ENCODE data around the gene ZNF593OS. TPM values are rescaled to one million over a fixed set of nuclear protein-coding genes. Genes with fewer than 3 reads are reported as not detected.

The ZNF593OS gene
- total RNA-seq, 1 donor from 2014 or later: not detected

DNA sequence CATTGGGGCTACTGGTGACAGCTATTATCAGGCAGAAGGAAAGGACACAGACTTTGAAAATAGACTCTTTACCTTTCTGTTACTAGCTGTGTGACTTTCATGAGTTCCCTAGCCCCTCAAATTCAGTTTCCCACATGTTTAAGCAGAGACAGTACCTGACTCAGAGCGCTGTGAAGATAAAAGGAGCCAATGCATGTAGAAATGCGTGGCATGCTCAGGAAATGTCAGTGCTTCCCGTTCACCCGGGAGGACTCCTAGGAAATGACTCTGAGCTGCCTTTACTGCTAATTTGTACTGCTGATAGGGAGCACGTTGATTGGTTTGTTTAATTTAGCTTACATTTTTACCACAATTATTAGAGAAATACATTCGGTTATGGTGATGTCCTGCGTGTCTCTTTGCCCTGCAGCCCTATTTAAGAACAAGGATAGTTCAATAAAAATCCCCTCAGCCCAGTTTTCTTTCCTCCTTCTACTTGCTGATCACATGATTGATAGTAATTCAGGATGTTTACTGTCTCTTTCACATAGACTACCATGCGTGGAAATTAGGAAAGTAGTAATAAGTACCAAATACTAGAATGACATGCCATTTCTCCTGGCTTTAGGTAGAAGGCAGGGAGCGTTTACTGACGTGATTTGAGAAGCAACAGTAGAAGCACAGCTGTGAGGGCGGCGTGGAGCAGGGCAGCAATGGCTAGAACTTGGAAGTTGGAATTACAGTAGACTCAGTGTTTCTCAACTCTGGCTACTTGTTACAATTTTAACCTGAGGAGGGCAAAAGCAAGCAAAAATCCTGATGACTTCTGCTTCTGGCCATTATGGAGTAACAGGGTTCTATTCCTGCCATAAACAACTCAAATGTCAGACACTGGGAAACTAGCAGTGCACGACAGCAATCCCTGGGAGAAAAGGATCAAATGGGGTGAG is 44.1 kb downstream of the ZNF593OS start:
- intact Hi-C loops (cut with micrococcal nuclease): no loop called here

DNA sequence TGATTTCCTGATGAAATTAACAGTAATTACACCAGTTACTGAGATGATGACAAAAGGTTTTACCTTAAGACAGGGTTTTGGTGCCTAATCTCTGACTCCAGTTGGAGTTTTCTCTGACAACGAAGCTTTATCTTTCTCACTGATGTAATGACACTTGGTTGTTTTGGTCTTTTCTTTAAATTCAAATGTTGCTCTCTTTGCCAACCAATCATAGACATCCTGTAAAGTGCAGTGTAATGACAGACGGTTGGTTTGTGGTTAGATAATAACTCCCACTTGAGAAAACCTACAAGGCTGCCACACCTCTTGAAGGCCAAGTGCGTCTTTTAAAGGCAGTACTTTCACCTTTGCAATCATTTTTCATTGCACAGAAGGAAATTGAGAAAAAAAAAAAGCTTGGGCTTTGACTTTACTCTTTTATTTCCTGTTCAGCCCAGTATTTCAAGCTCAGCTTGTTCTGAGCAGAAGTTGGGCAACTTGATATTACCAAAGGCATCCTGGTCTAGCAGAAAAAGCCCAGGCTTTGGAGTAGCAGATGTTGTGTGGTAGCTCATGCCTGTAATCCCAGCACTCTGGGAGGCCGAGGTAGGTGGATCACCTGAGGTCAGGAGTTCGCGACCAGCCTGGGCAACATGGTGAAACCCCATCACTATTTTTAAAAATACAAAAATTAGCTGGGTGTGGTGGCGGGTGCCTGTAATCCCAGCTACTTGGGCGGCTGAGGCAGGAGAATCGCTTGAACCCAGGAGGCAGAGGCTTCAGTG is 45.1 kb downstream of the ZNF593OS start:
- intact Hi-C loops (cut with micrococcal nuclease): loop anchor here (1.0 kb wide), 3 partner anchors 15 to 128 kb away; partner anchors contain the start of genes PAFAH2 and PDIK1L

DNA sequence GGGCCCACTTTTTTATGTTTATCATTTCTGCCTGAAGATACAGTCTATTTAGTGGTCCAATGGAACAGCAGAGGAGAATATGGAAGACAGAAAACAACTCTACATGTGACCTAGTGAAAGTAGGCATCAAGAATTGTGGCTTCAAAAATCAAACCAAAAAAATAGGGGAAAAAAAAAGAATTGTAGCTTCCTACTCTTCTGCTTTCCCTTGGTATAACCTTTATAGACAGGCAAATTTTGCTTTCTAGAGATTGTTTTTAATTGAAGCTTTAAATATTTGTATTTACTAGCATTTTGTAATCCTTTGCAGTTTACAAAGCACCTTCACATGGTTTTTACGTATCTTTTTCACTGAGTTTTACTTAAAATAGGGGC is 45.7 kb downstream of the ZNF593OS start:
- intact Hi-C loops (cut with micrococcal nuclease): loop anchor here (1.0 kb wide), 3 partner anchors 15 to 128 kb away; partner anchors contain the start of genes PAFAH2 and PDIK1L

DNA sequence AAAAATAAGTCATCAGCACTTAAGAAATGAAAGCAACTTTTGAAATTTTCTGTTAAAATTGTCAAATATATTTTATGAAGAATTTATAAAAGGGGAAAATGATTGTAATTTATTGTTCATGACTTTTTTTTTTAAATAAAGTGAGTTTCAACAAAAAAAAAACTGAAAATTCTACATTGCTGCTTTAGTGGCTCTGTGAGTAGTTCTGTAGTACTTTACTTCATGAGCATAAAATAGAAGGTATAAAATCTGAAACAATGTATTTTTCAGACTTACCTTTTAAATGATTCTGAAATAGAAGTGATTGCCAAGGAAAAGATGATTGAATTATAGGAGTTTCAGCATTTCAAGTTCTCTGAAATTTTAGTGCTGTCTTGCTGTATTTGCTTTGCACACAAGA is 46.2 kb downstream of the ZNF593OS start:
- intact Hi-C loops (cut with micrococcal nuclease): no loop called here

DNA sequence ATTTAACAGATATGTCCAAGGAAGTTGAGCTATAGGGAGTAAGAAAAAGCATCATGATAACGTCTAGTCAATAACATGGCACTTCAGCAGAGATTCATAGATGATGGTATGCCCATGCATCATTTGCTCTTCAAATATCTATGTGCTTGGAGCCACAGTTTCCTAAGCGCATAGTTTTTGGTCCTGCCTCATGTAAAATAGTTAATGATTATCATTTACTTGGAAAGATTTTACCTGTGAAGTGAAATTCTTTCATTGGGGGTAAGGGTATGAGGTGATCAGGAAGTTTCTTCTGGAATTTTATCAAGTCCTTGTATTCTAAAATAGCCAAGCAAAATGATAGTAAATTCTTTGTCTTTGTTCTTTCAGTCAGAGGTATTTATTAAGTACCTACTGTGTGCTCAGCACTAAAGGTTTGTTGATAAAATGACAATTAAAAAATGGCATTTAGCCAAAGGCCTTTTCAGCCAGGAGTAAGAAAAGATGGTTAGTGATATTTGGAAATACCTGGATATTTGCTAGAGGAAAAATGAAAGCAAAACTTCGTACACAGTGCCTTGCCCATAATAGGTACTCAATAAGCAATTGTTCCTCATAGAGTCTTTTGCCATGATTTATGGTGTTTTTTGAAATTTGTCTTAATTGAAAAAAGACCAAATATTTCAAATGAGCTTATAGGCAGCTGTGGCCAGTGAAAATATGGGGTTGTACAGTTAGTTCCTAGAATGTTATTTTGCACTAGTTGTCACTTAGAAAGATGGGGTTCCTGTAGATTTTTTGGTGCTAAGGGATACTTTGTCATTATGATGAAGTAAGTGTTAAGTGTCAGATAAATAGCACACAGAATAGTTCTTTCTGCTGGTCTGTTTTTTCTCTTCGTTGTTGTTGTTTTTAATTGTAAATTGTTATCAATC is 47.0 kb downstream of the ZNF593OS start:
- intact Hi-C loops (cut with micrococcal nuclease): no loop called here

DNA sequence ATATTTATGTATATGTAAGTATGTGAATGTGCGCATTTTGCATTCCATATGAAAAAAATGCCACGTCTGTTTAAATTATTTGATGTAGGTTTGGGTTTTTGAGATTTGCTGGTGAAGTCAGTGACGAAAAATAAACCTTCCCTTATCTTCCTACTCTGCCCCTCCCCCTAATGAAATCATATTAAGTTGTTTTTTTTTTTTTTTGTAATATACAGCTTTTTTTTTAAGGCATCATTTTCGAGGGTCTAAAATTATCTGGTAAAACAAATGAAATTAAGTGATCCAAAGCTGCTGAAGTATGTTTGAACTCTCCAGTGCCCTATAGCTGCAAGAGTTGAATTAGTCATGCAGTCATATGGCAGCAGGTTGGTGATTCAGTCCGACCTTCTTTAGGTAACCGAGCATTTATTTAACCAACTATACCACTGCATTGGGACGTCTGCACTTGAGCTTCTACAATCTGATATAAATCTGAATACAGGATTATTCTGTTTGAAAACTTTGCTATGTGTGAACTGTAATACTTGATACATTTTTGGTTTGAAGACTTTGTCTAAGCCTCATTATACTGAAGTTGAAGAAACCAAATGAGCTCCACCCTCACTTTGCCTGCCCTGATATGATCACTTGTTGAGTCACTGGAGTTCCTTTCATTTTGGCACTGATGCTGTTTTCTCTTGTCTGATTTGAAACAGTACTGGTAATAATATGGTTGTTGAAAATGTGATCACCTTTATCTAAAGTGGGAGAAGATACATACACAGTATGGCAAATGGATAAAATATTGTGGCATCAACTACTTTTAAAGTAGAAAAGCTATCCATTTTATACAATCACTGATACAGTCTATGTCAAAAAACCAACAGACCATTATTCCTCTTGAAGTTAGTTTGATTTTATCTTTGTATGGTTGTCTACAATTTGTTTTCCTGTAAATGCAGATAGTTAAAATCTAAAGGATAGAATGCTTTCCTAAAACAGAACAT is 48.4 kb downstream of the ZNF593OS start:
- intact Hi-C loops (cut with micrococcal nuclease): no loop called here

DNA sequence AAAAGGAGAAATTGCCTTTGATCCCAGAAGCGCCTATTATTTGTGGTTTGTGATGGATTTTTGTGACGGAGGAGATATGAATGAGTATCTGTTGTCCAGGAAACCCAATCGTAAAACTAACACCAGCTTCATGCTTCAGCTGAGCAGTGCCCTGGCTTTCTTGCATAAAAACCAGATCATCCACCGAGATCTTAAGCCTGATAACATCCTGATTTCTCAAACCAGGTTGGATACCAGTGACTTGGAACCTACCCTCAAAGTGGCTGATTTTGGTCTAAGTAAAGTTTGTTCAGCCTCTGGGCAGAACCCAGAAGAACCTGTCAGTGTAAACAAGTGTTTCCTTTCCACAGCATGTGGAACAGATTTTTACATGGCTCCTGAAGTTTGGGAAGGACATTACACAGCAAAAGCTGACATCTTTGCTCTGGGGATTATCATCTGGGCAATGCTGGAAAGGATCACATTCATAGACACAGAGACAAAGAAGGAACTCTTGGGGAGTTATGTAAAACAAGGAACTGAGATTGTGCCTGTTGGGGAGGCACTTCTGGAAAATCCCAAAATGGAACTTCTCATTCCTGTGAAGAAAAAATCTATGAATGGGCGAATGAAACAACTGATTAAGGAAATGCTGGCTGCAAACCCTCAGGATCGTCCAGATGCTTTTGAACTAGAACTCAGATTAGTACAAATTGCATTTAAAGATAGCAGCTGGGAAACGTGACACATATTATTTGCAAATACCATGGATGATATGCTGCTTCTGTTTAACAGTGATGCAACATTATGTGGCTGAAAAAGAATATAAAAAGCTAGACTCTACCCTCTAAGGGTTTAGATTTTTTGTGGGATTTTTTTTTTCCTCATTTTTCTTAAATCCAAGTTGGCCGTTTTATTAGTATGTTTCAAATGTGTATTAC is 49.5 kb downstream of the ZNF593OS start:
- intact Hi-C loops (cut with micrococcal nuclease): no loop called here

DNA sequence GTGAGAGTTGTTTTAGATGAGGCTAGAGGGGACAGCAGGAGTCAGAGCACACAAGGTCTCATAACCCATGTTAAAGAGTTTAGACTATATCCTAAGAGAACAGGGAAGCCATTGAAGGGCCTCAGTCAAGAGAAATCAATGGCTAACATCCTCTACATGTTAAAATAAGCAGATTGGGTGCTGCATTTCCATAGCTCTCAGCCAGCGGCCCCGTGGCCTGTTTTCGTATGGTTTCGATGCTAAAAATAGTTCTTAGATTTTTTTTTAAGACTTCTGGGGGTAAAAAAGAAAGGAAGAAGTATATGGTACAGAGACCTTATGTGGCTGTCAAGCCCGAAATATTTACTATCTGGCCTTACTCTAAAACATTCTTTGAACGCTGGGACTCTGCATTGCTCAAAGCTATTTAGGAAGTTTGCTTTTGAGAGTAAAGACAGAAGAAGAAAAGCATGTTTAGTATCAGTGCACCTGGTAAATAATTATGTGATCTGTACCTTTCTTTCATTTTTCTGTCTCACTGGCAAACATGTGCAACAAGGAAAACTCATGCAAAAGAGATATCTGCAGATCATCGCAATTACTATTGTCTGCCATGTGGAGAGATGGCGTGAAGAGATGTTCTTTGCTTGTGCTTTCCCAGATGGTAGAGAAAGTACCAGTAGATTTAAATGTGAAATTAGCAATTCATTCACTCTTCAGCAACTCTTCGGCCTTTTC is 51.6 kb downstream of the ZNF593OS start:
- intact Hi-C loops (cut with micrococcal nuclease): no loop called here

Other genes with a start within 250 kb of the ZNF593OS start
- gene PAFAH2, start 173.8 kb downstream of the ZNF593OS start, total RNA-seq: 11.2 and 12.4 TPM in 2 replicates
- not detected in 2 replicates for gene EXTL1, start 150.1 kb downstream of the ZNF593OS start, total RNA-seq
- gene SLC30A2, start 125.7 kb downstream of the ZNF593OS start, total RNA-seq: not detected in 2 replicates
- not detected in 2 replicates for gene TRIM63, start 104.2 kb downstream of the ZNF593OS start, total RNA-seq
- 19.9 and 23.4 TPM in 2 replicates for gene PDIK1L, start 60.0 kb downstream of the ZNF593OS start, total RNA-seq
- gene FAM110D, start 12.8 kb downstream of the ZNF593OS start, total RNA-seq: not detected in 2 replicates
- gene C1orf232, start 2.9 kb downstream of the ZNF593OS start, total RNA-seq: not detected in 2 replicates
- 41.9 and 42.2 TPM in 2 replicates for gene ZNF593, start 1.9 kb downstream of the ZNF593OS start, total RNA-seq
- 5.9 and 7.2 TPM in 2 replicates for gene CNKSR1, start 5.7 kb upstream of the ZNF593OS start, total RNA-seq
- gene CATSPER4, start 18.8 kb upstream of the ZNF593OS start, total RNA-seq: not detected in 2 replicates
- 41.0 and 44.0 TPM in 2 replicates for gene CEP85, start 62.4 kb upstream of the ZNF593OS start, total RNA-seq
- 679 and 690 TPM in 2 replicates for gene SH3BGRL3, start 108.3 kb upstream of the ZNF593OS start, total RNA-seq
- gene UBXN11, start 134.8 kb upstream of the ZNF593OS start, total RNA-seq: 31.9 and 32.2 TPM in 2 replicates
- 1,191 and 1,203 TPM in 2 replicates for gene CD52, start 146.1 kb upstream of the ZNF593OS start, total RNA-seq
- gene CRYBG2, start 182.3 kb upstream of the ZNF593OS start, total RNA-seq: 1.1 and 1.2 TPM in 2 replicates
- 0.52 TPM in 1 of 2 replicates, not detected in the other for gene ZNF683, start 200.9 kb upstream of the ZNF593OS start, total RNA-seq
- gene LIN28A, start 239.0 kb upstream of the ZNF593OS start, total RNA-seq: not detected in 2 replicates

Measured in T-helper 2 cell treated with Interferon-gamma antibody and Interleukin-4, amounts not matched to agents 100 ng/mL and 5 ng/mL, for 36 hours (primary cell).